NT2/D1 (cell line): ENCODE results near the gene TMIGD2.

Experiments
- SUZ12 ChIP-seq: IDR thresholded peaks from 2 replicates; pipeline ENCODE4 v1.6.1; 2011; ENCODE audit not compliant: insufficient read length, insufficient read depth; ENCODE audit errors: extremely low read depth
- YY1 ChIP-seq: IDR thresholded peaks from 2 replicates; pipeline ENCODE4 v1.6.1; 2011; ENCODE audit not compliant: insufficient read length, insufficient read depth
- ZNF274 ChIP-seq: IDR thresholded peaks from 2 replicates; pipeline ENCODE4 v1.6.1; 2011; ENCODE audit warnings: mild to moderate bottlenecking, low read depth, low read length

DNA sequence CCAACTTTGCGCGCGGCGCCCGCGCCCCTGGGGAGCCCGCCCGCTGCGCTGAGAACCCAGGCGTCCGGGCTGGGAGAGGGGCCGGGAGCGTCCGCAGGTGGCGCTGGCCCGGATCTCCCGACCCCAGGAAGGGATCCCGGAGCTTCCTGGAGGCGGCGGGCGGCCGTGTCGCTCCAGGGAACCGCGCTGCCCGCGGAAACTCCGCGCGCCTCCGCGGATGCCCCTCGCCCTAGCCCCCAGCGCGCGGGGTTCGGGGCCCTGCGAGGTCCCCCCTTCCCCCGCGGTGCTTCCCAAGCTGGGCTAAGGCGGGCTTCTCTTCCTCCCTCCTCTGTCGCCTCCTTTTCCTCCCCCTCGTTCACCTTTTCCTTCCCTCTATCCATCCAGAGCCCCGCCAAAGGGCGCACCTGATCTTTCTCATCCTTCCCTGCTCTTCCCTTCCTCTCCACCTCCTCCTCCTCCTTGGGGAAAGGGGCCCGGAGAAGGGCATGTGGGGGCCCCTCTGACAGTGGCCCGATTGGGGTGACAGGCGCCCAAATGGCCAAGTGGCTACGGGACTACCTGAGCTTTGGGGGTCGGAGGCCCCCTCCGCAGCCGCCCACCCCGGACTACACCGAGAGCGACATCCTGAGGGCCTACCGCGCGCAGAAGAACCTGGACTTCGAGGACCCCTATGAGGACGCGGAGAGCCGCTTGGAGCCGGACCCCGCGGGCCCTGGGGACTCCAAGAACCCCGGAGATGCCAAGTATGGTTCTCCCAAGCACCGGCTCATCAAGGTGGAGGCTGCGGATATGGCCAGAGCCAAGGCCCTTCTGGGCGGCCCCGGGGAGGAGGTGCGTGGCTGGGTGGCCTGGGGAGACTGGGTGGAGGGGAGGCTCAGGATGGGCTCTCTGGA, 22.4 kb downstream of the TMIGD2 start:
- TF ChIP-seq ZNF274 (no peak), SUZ12 (peak; percentile 59), YY1 (no peak)
